NB4 (cell line): ENCODE results near the gene WDR7.

Experiments
- POLR2A ChIP-seq: IDR thresholded peaks from 2 replicates; pipeline ENCODE4 v1.6.1; 2011; ENCODE audit warnings: mild to moderate bottlenecking; ENCODE audit not compliant: insufficient read length; ENCODE audit errors: extremely low read depth
- TF ChIP-seq, protein P1 (sequence below): IDR thresholded peaks from one replicate; pipeline ENCODE4 v1.5.1; 2012; ENCODE audit warnings: low read depth, low read length

DNA sequence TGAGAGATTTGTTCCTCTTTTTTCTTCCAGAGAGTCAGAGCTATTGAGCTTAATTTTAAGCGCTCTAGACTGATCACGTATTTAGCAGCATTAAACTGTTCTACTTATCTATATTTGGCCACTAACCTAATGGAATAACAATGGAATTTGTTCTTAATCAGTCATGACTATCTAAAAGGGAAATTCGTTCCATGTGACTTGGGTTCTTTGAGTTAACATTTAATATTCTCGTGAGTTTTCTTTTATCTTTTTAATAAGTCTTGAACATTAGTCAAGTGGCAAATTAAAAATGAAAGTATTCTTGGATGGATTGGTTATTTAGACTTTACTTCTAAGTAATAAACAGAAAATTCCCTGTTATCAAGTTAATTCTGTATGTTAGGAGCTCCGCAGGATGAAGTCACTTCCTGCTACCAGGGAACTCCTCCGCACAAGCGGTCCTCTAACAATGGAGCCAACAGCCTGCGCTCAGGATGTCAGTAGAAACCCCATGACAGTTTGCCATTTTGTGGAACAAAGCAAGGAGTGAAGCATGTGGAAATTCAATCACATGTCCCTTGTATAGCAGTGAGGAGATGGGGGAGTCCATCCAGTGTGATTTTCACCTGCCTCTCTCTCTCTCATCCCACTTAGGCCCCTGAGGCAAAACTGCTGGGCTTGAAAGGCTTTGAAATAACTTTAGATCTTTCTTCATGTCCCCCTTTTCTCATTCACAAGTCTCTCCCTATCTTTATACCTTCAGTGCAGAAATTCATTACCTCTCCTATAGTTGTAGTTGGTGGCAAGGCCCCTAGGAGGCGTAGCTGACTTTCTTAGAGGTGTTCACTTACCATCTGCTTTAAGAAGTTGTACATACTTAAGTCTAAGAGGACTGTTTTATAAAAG lies 138.1 kb downstream of the WDR7 start:
- TF ChIP-seq POLR2A: no peak
- TF ChIP-seq, protein P1, sequence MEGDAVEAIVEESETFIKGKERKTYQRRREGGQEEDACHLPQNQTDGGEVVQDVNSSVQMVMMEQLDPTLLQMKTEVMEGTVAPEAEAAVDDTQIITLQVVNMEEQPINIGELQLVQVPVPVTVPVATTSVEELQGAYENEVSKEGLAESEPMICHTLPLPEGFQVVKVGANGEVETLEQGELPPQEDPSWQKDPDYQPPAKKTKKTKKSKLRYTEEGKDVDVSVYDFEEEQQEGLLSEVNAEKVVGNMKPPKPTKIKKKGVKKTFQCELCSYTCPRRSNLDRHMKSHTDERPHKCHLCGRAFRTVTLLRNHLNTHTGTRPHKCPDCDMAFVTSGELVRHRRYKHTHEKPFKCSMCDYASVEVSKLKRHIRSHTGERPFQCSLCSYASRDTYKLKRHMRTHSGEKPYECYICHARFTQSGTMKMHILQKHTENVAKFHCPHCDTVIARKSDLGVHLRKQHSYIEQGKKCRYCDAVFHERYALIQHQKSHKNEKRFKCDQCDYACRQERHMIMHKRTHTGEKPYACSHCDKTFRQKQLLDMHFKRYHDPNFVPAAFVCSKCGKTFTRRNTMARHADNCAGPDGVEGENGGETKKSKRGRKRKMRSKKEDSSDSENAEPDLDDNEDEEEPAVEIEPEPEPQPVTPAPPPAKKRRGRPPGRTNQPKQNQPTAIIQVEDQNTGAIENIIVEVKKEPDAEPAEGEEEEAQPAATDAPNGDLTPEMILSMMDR: peak; percentile 19
